HG02981 (cell line): ENCODE results near the gene SPDYE16.
"Not testable (repeated sequence)": the region's sequence is repeated elsewhere in the genome, so short reads cannot be mapped to it uniquely, and the experiment has no call there.

Experiments
- ATAC-seq: cut with Tn5 transposase; IDR thresholded peaks from one replicate; pipeline ENCODE4 v1.9.1; 2021; ENCODE audit warnings: mild to moderate bottlenecking, moderate library complexity; ENCODE audit not compliant: unreplicated experiment

The SPDYE16 gene

DNA sequence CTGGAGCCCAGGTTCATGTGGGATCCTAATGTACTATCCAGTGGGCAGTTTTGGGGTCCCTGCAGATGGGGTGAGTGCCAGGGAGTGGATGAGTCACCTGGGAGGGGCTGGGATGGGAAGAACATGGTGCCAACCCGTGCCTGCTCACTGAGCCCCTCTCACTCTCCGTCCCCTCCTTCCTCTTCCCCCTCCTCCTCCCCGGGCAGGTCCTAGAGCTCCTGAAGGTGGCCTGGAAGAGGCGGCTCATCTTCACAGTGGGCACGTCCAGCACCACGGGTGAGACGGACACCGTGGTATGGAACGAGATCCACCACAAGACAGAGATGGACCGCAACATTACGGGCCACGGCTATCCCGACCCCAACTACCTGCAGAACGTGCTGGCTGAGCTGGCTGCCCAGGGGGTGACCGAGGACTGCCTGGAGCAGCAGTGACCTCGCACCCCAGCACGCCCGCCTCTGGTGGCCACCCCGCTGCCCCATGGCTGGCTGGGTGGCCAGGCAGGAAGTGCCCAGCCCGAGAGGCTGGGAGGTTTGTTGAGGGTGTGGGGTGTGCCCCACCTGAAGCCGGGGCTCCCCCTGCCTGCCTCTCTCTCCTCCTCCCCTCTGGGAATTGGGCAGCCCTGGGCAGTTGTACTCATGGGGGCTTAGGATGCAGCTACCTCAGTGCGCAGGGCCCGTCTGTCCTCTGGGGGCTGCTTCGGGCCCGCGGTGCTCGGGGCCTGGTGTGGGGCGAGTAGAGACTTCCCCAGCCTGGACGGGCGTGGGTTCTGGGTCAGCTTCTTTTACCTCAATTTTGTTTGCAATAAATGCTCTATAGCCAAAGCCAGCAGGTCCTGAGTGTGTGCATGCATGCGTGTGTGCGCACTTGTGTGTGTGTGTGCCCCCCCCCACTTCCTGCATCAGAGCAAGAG is 37.7 kb downstream of the SPDYE16 start:
- no peak for ATAC-seq

DNA sequence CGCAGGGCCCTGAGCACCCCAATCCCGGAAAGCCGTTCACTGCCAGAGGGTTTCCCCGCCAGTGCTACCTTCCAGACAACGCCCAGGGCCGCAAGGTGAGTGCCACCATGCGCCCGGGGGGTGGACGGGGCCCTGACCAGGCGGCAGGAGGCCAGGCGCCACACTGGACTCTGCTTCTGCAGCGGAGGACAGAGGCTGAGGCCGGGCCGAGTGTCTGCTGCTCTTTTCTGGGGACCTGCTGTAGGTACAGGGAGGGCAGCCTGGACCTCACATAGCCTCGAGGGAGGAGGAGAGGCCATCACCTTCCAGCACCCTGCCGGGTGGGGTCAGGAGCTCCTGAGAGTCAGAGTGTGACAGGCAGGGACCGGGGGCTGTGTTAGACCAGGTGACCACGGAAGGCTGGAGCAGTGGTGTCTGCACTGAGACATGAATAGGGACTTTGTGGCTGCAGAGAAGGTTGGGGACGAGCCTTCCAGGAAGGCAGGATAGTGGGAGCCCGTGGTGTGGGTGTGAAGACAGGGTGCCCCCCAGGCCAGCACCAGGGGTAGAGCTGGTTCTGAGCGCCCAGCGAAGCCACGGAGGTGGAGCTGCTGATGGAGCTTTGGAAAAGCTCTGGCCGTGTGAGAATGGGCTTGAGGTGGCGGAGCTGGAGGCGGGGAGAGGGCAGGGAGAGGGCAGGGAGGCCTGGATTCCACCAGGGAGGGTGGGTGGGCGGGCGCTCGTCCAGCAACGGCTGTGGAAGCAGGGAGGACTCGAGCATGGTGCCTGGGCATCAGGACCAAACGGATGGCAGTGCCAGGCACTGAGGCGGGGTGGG is 38.5 kb downstream of the SPDYE16 start:
- not testable (repeated sequence) for ATAC-seq

- ATAC-seq: not testable (repeated sequence)
These were observed 39.9 kb downstream of the SPDYE16 start for GRCh38 chr7:76503244-76503643.

GRCh38 chr7:76502836-76503235 is 40.3 kb downstream of the SPDYE16 start:
- ATAC-seq: not testable (repeated sequence)

DNA sequence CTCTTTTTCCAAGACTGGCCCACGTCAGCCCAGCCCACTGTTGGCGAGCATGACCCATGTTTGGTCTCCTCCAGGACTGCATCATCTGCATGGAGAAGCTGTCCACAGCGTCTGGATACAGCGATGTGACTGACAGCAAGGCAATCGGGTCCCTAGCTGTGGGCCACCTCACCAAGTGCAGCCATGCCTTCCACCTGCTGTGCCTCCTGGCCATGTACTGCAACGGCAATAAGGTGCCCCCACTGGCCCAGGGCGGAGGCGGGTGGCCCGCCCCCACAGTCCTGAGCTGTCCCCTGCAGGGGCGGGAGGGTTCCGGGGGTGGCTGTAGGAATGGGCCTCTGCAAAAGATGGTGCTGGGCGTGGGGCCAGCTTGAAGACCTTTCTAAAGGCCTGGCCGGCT is 40.9 kb downstream of the SPDYE16 start:
- not testable (repeated sequence) for ATAC-seq

GRCh38 chr7:76499924-76500241 is 43.2 kb downstream of the SPDYE16 start:
- ATAC-seq: not testable (repeated sequence)

GRCh38 chr7:76499201-76499923 is 43.7 kb downstream of the SPDYE16 start:
- ATAC-seq: not testable (repeated sequence)

DNA sequence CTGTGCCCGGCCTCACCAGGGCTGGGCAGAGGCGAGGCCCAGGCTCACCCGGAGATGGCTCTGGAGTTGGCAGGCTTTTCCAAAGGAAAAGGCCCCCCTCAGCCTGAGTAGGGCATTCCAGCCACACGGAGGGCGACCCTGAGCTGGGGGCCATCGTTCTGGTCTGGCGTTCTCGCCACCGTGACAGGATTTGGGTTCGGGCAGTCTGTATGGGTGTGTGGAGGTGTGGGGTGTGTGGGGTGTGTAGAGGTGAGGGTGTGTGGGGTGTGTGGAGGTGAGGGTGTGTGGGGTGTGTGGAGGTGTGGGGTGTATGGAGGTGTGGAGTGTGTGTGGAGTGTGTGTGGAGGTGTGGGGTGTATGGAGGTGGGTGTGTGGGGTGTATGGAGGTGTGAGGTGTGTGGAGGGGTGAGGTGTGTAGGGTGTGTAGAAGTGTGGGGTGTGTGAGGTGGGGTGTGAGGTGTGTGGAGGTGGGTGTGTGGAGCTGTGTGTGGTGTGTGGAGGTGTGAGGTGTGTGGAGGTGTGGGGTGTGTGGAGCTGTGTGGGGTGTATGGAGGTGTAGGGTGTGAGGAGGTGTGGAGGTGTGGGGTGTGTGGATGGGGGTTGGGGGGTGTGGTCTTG is 44.4 kb downstream of the SPDYE16 start:
- not testable (repeated sequence) for ATAC-seq

GRCh38 chr7:76497918-76498582 is 45.0 kb downstream of the SPDYE16 start:
- ATAC-seq: not testable (repeated sequence)

DNA sequence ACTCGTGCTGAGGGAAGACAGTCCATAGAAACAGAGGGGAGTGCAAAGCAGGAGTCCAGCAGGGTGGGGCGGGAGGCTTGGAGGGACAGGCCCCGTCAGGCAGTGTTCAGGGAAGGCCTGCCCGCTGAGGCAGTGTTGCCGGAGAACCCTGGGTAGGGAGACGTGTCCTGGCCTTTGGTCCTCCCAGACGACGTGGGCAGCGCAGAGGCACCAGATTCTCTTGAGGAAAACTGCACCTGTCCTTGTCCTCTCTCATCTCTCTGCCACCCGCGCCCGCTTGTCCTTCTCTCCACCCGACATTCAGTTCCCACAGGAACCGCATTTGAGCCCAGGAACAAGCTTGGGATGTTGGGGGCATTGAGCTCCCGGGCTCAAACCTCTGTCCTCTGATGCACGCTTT is 47.4 kb downstream of the SPDYE16 start:
- not testable (repeated sequence) for ATAC-seq

GRCh38 chr7:76492139-76492538 is 51.0 kb downstream of the SPDYE16 start:
- not testable (repeated sequence) for ATAC-seq

GRCh38 chr7:76487969-76488368 is 55.1 kb downstream of the SPDYE16 start:
- ATAC-seq: not testable (repeated sequence)

DNA sequence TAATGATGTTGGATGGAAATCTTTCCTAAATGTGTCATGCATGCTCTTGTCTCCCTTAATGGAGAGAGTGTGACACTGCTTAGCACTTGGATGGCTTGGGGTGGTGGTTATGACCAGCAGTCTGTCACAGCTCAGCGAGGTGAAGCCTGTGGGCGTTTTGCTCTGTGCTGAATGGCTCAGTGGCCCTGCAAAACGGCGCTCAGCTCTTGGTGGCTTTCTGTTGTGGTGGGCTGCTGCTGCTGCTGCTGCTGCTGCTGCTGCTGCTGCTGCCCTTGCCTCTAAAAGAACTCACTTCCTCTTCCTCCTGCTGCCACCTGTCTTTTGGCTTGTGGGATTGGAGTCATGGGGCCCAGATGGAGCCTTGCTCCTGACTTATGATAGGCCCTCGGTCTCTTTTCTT is 56.5 kb downstream of the SPDYE16 start:
- ATAC-seq: peak; percentile 99

- peak; percentile 8 for ATAC-seq
These were observed 57.1 kb downstream of the SPDYE16 start for GRCh38 chr7:76485822-76486610.

- ATAC-seq: not testable (repeated sequence)
These were observed 58.6 kb downstream of the SPDYE16 start for GRCh38 chr7:76484456-76484855.

DNA sequence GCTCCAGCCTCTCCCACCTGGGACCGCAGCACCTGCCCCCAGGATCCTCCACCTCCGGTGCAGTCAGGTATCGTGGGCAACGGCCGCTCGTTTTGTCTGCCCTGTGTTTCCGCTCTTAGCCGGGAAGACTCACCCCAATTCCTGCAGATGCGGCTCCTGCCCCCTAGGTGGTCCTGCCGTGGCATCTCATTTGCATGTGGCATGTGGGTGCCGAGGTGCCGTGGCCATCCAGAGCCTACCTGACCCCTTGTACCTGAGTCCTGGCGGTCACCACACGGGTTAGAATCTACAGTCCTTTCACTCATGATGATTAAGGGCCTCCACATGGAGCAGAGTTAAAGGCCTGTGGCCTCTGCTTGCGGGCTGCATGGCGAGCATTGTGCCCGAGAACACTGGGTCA is 60.0 kb downstream of the SPDYE16 start:
- ATAC-seq: not testable (repeated sequence)

DNA sequence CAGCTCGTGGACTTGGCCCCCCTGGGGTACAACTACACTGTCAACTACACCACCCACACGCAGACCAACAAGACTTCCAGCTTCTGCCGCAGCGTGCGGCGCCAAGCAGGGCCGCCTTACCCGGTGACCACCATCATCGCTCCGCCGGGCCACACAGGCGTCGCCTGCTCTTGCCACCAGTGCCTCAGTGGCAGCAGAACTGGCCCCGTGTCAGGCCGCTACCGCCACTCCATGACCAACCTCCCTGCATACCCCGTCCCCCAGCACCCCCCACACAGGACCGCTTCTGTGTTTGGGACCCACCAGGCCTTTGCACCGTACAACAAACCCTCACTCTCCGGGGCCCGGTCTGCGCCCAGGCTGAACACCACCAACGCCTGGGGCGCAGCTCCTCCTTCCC is 60.4 kb downstream of the SPDYE16 start:
- not testable (repeated sequence) for ATAC-seq
